Measurements from ENCODE around the gene PADI1.

The PADI1 gene

DNA sequence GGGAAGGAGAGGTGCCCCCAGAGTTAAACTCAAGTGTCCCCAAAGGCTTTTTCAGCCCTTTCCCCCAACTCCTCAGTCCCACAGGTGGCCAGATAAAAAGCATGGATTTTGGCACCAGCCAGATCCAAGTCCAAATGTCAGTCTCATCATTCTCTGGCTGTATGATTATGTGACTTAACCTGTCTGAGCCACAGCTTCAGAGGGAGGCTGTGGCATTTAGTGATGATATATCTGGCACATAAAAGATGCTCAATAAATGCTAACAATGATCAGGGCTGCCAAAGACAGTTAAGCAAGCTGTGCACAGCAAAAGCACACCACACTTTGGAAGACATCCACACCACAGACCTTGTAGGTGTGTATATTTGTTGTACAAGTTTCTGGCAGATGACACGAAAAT, 38.3 kb downstream of the PADI1 start:
- DNase-seq (ENCODE audit: low spot score), result no peak
- in situ Hi-C loops (cut with MboI; ENCODE audit: low sequenced_read_pairs, unreplicated experiment), result no loop called here
- TF ChIP-seq, protein P1, sequence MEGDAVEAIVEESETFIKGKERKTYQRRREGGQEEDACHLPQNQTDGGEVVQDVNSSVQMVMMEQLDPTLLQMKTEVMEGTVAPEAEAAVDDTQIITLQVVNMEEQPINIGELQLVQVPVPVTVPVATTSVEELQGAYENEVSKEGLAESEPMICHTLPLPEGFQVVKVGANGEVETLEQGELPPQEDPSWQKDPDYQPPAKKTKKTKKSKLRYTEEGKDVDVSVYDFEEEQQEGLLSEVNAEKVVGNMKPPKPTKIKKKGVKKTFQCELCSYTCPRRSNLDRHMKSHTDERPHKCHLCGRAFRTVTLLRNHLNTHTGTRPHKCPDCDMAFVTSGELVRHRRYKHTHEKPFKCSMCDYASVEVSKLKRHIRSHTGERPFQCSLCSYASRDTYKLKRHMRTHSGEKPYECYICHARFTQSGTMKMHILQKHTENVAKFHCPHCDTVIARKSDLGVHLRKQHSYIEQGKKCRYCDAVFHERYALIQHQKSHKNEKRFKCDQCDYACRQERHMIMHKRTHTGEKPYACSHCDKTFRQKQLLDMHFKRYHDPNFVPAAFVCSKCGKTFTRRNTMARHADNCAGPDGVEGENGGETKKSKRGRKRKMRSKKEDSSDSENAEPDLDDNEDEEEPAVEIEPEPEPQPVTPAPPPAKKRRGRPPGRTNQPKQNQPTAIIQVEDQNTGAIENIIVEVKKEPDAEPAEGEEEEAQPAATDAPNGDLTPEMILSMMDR (IDR thresholded peaks at IDR 0.05; ENCODE audit: borderline replicate concordance, control extremely low read depth, extremely low read depth, insufficient read depth, missing control alignments), result no peak

- TF ChIP-seq, protein P1 (IDR thresholded peaks at IDR 0.05; ENCODE audit: borderline replicate concordance, control extremely low read depth, extremely low read depth, insufficient read depth, missing control alignments), result no peak
- in situ Hi-C loops (cut with MboI; ENCODE audit: low sequenced_read_pairs, unreplicated experiment), result no loop called here
- DNase-seq (ENCODE audit: low spot score), result no peak
Measured at GRCh38 chr1:17244821-17245740, 40.2 kb downstream of the PADI1 start.

DNA sequence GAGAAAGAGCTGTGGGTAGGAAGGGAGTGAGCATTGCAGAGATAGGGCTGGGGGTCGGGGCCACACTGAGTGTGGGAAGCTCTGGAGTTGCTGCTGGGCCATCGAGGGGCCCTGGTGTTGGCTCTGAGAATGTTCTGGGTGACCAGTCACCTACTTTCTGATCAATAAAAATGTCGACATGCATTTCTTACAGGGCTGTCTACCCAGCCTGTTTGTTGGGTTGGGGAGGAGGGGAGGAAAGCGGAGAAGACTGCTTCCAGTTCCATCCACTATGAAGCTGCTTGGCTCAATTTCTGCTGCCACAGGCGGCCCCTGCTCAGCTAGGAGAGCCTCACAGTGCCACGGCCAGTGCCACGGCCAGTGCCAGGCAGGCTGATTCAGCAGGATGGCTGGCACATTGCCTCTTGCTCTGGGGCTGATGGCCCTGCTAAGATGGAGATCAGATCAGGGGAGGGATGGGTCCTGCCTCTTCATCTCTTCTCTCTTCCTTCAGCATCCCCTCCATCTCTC, 40.9 kb downstream of the PADI1 start:
- TF ChIP-seq, protein P1 (IDR thresholded peaks at IDR 0.05; ENCODE audit: borderline replicate concordance, control extremely low read depth, extremely low read depth, insufficient read depth, missing control alignments), result no peak
- in situ Hi-C loops (cut with MboI; ENCODE audit: low sequenced_read_pairs, unreplicated experiment), result no loop called here
- DNase-seq (ENCODE audit: low spot score), result no peak

GRCh38 chr1:17246971-17247370, 42.0 kb downstream of the PADI1 start:
- TF ChIP-seq, protein P1 (IDR thresholded peaks at IDR 0.05; ENCODE audit: borderline replicate concordance, control extremely low read depth, extremely low read depth, insufficient read depth, missing control alignments), result no peak
- in situ Hi-C loops (cut with MboI; ENCODE audit: low sequenced_read_pairs, unreplicated experiment), result no loop called here
- DNase-seq (ENCODE audit: low spot score), result no peak

DNA sequence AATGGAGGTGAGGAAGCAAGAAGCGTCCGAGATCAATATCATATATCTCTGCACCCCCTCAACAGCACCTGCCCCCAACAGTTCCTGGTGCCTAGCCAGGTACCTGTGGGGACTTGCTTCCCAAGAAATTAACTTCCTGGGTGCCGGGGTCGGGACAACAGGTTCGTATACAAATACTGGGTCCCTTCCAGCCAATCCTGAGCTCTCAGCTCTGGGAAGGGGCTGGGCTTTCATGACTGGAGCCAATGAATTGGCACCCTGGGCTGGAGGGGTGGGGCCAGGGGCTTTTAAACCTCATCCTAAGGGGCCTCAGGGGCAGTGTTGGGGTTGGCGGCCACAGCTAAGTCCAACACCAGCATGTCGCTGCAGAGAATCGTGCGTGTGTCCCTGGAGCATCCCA, 43.9 kb downstream of the PADI1 start, which contains the start of gene PADI3:
TSS of gene PADI3 (plus strand) at position 318 of the 400 bp plus-strand sequence. CDS start at position 358, 40 bp downstream.
- TF ChIP-seq, protein P1 (IDR thresholded peaks at IDR 0.05; ENCODE audit: borderline replicate concordance, control extremely low read depth, extremely low read depth, insufficient read depth, missing control alignments), result no peak
- DNase-seq (ENCODE audit: low spot score), result no peak
- in situ Hi-C loops (cut with MboI; ENCODE audit: low sequenced_read_pairs, unreplicated experiment), result no loop called here

DNA sequence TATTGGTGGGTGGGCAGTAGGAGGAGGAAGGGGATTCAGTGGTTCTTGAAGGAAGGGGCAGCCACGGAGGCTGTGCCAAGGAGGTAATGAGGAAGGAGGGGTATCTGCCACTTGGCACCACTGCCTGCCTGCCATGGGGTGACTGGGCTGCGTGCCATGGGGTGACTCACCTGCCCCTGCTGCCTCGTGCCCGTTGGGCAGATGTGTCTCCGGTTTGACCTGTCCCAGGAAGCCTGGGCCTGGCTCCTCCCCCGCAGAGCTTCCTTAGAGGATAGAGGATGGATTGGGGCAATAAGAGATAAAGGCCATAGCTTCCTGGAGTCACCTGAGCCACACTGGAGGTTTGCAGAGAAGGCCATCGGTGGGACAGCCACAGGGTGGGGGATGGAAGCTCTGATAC, 45.7 kb downstream of the PADI1 start:
- in situ Hi-C loops (cut with MboI; ENCODE audit: low sequenced_read_pairs, unreplicated experiment), result no loop called here
- DNase-seq (ENCODE audit: low spot score), result no peak
- TF ChIP-seq, protein P1 (IDR thresholded peaks at IDR 0.05; ENCODE audit: borderline replicate concordance, control extremely low read depth, extremely low read depth, insufficient read depth, missing control alignments), result no peak

Data from GM13976 (cell line).